ENCODE data around the gene SP140. TPM values are rescaled to one million over a fixed set of nuclear protein-coding genes. Genes with fewer than 3 reads are reported as not detected.
A peak's percentile ranks its signal among the peaks of the same experiment; 100 is the strongest.

Gene SP140
- total and polyA plus RNA-seq, 2 of the 13 experiments (the other 11 are each of a cell fraction or from before 2014, with no cell fraction given): 0.57 to 0.80 TPM

DNA sequence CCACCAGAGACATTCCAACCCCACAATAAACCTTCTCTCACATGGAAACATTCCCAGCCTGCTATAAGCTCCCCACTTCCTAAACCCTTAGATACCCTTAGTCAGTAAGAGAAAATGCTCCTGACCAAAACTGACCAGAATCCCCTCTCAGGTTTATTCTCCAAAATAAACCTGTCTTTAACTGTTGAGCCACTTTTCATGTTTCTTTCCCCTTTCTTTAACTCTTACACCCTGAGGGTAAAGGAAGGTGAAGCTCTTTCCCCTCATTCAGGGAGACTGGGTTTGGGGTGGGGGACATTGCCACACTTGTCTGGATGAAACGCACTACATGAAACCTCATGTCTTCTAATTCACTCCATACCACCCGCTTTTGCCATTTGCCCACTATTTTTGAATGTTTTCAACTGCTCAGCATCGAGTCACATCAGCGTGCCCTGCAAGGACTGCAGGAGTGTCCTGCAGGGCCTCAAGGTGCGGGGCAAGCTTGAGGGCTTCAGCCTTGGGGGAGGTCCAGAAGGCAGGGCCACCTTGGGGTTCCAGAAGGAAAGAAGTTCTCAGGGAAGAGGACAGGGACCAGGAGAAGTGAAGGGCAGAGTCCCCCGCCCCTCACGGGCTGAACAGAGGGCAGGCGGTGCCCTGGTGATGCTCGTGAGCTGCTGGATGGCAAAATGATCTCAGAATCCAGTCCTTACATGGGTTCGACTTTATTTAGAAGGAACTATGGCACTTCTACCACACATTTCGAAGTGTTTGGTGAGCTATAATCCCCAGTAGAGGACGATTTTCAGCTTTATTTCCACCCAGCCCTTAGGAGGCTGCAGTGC lies 97.2 kb downstream of the SP140 start (continued):
- TF ChIP-seq ZNF44 (CRISPR knock-in tag; IDR thresholded peaks at IDR 0.05) (0 out of 2 replicates have a peak, but pooled peaks have one; percentile 49), ZFP90 (CRISPR knock-in tag; IDR thresholded peaks at IDR 0.05; ENCODE audit: borderline replicate concordance) (no peak), ZNF569 (CRISPR knock-in tag; IDR thresholded peaks at IDR 0.05; ENCODE audit: borderline replicate concordance) (no peak), SP1 (IDR thresholded peaks at IDR 0.05) (no peak), SP1 (CRISPR knock-in tag; IDR thresholded peaks at IDR 0.05) (no peak), ZKSCAN5 (CRISPR knock-in tag; IDR thresholded peaks at IDR 0.05) (no peak), ZNF343 (CRISPR knock-in tag; IDR thresholded peaks at IDR 0.05) (0 out of 2 replicates have a peak, but pooled peaks have one; percentile 17), XRCC5 (optimal IDR thresholded peaks at IDR 0.05; ENCODE audit: low read length) (no peak), KDM5B (CRISPR knock-in tag; IDR thresholded peaks at IDR 0.05; ENCODE audit: borderline replicate concordance) (peak; percentile 24; the same call in 1 of the 2 replicates), ZNF331 (CRISPR knock-in tag; IDR thresholded peaks at IDR 0.05) (no peak)
- TF ChIP-seq, protein P1, sequence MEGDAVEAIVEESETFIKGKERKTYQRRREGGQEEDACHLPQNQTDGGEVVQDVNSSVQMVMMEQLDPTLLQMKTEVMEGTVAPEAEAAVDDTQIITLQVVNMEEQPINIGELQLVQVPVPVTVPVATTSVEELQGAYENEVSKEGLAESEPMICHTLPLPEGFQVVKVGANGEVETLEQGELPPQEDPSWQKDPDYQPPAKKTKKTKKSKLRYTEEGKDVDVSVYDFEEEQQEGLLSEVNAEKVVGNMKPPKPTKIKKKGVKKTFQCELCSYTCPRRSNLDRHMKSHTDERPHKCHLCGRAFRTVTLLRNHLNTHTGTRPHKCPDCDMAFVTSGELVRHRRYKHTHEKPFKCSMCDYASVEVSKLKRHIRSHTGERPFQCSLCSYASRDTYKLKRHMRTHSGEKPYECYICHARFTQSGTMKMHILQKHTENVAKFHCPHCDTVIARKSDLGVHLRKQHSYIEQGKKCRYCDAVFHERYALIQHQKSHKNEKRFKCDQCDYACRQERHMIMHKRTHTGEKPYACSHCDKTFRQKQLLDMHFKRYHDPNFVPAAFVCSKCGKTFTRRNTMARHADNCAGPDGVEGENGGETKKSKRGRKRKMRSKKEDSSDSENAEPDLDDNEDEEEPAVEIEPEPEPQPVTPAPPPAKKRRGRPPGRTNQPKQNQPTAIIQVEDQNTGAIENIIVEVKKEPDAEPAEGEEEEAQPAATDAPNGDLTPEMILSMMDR (CRISPR knock-in tag; IDR thresholded peaks at IDR 0.05): no peak
- TF ChIP-seq, protein P2, sequence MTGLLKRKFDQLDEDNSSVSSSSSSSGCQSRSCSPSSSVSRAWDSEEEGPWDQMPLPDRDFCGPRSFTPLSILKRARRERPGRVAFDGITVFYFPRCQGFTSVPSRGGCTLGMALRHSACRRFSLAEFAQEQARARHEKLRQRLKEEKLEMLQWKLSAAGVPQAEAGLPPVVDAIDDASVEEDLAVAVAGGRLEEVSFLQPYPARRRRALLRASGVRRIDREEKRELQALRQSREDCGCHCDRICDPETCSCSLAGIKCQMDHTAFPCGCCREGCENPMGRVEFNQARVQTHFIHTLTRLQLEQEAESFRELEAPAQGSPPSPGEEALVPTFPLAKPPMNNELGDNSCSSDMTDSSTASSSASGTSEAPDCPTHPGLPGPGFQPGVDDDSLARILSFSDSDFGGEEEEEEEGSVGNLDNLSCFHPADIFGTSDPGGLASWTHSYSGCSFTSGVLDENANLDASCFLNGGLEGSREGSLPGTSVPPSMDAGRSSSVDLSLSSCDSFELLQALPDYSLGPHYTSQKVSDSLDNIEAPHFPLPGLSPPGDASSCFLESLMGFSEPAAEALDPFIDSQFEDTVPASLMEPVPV (CRISPR knock-in tag; IDR thresholded peaks at IDR 0.05): no peak
- TF ChIP-seq, protein P3, sequence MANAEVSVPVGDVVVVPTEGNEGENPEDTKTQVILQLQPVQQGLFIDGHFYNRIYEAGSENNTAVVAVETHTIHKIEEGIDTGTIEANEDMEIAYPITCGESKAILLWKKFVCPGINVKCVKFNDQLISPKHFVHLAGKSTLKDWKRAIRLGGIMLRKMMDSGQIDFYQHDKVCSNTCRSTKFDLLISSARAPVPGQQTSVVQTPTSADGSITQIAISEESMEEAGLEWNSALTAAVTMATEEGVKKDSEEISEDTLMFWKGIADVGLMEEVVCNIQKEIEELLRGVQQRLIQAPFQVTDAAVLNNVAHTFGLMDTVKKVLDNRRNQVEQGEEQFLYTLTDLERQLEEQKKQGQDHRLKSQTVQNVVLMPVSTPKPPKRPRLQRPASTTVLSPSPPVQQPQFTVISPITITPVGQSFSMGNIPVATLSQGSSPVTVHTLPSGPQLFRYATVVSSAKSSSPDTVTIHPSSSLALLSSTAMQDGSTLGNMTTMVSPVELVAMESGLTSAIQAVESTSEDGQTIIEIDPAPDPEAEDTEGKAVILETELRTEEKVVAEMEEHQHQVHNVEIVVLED (CRISPR knock-in tag; IDR thresholded peaks at IDR 0.05; ENCODE audit: borderline replicate concordance): 0 out of 2 replicates have a peak, but pooled peaks have one; percentile 43
- TF ChIP-seq, protein P4, sequence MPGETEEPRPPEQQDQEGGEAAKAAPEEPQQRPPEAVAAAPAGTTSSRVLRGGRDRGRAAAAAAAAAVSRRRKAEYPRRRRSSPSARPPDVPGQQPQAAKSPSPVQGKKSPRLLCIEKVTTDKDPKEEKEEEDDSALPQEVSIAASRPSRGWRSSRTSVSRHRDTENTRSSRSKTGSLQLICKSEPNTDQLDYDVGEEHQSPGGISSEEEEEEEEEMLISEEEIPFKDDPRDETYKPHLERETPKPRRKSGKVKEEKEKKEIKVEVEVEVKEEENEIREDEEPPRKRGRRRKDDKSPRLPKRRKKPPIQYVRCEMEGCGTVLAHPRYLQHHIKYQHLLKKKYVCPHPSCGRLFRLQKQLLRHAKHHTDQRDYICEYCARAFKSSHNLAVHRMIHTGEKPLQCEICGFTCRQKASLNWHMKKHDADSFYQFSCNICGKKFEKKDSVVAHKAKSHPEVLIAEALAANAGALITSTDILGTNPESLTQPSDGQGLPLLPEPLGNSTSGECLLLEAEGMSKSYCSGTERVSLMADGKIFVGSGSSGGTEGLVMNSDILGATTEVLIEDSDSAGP (CRISPR knock-in tag; IDR thresholded peaks at IDR 0.05; ENCODE audit: borderline replicate concordance): peak; percentile 68; the same call in 1 of the 2 replicates
- TF ChIP-seq, protein P5, sequence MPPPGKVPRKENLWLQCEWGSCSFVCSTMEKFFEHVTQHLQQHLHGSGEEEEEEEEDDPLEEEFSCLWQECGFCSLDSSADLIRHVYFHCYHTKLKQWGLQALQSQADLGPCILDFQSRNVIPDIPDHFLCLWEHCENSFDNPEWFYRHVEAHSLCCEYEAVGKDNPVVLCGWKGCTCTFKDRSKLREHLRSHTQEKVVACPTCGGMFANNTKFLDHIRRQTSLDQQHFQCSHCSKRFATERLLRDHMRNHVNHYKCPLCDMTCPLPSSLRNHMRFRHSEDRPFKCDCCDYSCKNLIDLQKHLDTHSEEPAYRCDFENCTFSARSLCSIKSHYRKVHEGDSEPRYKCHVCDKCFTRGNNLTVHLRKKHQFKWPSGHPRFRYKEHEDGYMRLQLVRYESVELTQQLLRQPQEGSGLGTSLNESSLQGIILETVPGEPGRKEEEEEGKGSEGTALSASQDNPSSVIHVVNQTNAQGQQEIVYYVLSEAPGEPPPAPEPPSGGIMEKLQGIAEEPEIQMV (CRISPR knock-in tag; IDR thresholded peaks at IDR 0.05; ENCODE audit: low read depth): 0 out of 2 replicates have a peak, but pooled peaks have one; percentile 51
- TF ChIP-seq, protein P6, sequence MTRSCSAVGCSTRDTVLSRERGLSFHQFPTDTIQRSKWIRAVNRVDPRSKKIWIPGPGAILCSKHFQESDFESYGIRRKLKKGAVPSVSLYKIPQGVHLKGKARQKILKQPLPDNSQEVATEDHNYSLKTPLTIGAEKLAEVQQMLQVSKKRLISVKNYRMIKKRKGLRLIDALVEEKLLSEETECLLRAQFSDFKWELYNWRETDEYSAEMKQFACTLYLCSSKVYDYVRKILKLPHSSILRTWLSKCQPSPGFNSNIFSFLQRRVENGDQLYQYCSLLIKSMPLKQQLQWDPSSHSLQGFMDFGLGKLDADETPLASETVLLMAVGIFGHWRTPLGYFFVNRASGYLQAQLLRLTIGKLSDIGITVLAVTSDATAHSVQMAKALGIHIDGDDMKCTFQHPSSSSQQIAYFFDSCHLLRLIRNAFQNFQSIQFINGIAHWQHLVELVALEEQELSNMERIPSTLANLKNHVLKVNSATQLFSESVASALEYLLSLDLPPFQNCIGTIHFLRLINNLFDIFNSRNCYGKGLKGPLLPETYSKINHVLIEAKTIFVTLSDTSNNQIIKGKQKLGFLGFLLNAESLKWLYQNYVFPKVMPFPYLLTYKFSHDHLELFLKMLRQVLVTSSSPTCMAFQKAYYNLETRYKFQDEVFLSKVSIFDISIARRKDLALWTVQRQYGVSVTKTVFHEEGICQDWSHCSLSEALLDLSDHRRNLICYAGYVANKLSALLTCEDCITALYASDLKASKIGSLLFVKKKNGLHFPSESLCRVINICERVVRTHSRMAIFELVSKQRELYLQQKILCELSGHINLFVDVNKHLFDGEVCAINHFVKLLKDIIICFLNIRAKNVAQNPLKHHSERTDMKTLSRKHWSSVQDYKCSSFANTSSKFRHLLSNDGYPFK (CRISPR knock-in tag; IDR thresholded peaks at IDR 0.05; ENCODE audit: borderline replicate concordance): 0 out of 2 replicates have a peak, but pooled peaks have one; percentile 15
